Neural progenitor cell (in vitro differentiated cells): ENCODE data around the gene MED13. TPM values are rescaled to one million over a fixed set of nuclear protein-coding genes. Genes with fewer than 3 reads are reported as not detected.

Experiments
- DNase-seq: peaks from one replicate; pipeline ENCODE4 v3.0.0-alpha.2; 2016; ENCODE audit warnings: low spot score
- H2AFZ ChIP-seq: fragments of 200-600 bp; sonication (generic); replicated peaks from 2 replicates; pipeline ENCODE4 v1.6.1; 2016; ENCODE audit warnings: antibody characterized with exemption
- H3F3A ChIP-seq: fragments of 200-600 bp; sonication (generic); 2 replicates; pipeline ENCODE4 v1.6.1; 2016; ENCODE audit warnings: antibody characterized with exemption, low read depth
- H3K27ac ChIP-seq: fragments of 200-600 bp; sonication (generic); 2 replicates; pipeline ENCODE4 v1.5.1; 2016; ENCODE audit warnings: mild to moderate bottlenecking
- H3K27me3 ChIP-seq: fragments of 200-600 bp; sonication (generic); 2 replicates; pipeline ENCODE4 v1.6.1; 2016; ENCODE audit warnings: mild to moderate bottlenecking, moderate library complexity
- H3K36me3 ChIP-seq: fragments of 200-600 bp; sonication (generic); 2 replicates; pipeline ENCODE4 v1.5.1; 2016
- H3K4me1 ChIP-seq: fragments of 200-600 bp; sonication (generic); 2 replicates; pipeline ENCODE4 v1.6.1; 2016; ENCODE audit warnings: mixed run types
- H3K4me2 ChIP-seq: fragments of 200-600 bp; sonication (generic); 2 replicates; pipeline ENCODE4 v1.6.1; 2016
- H3K4me3 ChIP-seq: fragments of 200-600 bp; sonication (generic); 2 replicates; pipeline ENCODE4 v1.5.1; 2016
- H3K79me2 ChIP-seq: fragments of 200-600 bp; sonication (generic); 2 replicates; pipeline ENCODE4 v1.6.1; 2016; ENCODE audit warnings: low read depth
- H3K9ac ChIP-seq: fragments of 200-600 bp; sonication (generic); 2 replicates; pipeline ENCODE4 v1.6.1; 2016
- H3K9me3 ChIP-seq: fragments of 200-600 bp; sonication (generic); 2 replicates; pipeline ENCODE4 v1.5.1; 2016; ENCODE audit warnings: low read depth
- H4K20me1 ChIP-seq: fragments of 200-600 bp; sonication (generic); 2 replicates; pipeline ENCODE4 v1.6.1; 2016; ENCODE audit warnings: low read depth
- H3K27ac Mint-ChIP-seq: 3 replicates; pipeline ENCODE4 v1.8.0; 2021; ENCODE audit warnings: mixed read lengths
- H3K27me3 Mint-ChIP-seq: 2 replicates; pipeline ENCODE4 v1.8.0; 2022; ENCODE audit warnings: low read depth, mild to moderate bottlenecking, inconsistent platforms, moderate library complexity, mixed read lengths; ENCODE audit not compliant: insufficient read depth
- H3K36me3 Mint-ChIP-seq: 3 replicates; pipeline ENCODE4 v1.8.0; 2021; ENCODE audit warnings: mixed read lengths
- H3K4me1 Mint-ChIP-seq: 3 replicates; pipeline ENCODE4 v1.8.0; 2021; ENCODE audit warnings: mixed read lengths
- H3K4me3 Mint-ChIP-seq: 3 replicates; pipeline ENCODE4 v1.8.0; 2021; ENCODE audit warnings: mild to moderate bottlenecking, moderate library complexity, mixed read lengths
- H3K9me3 Mint-ChIP-seq: 3 replicates; pipeline ENCODE4 v1.8.0; 2020; ENCODE audit warnings: mixed read lengths
- EZH2 ChIP-seq: fragments of 200-600 bp; sonication (generic); IDR thresholded peaks from 2 replicates; pipeline ENCODE4 v1.6.1; 2017; ENCODE audit warnings: antibody characterized with exemption, mild to moderate bottlenecking, moderate library complexity
- EZH2phosphoT487 ChIP-seq: fragments of 200-600 bp; sonication (generic); IDR thresholded peaks from 2 replicates; pipeline ENCODE4 v1.6.1; 2017; ENCODE audit warnings: antibody characterized with exemption
- total RNA-seq: library from RNA; depleted of rRNA; stranded (reverse); fragments of >200 nt; gene quantifications from 2 replicates; pipeline ENCODE4 v1.2.3, GENCODE V29; 2015; ENCODE audit warnings: low replicate concordance
- TF ChIP-seq, protein P1 (sequence below): fragments of 200-600 bp; sonication (generic); IDR thresholded peaks from 2 replicates; pipeline ENCODE4 v1.5.1; 2017; ENCODE audit warnings: antibody characterized with exemption, mild to moderate bottlenecking

Gene MED13
- total RNA-seq, 1 donor from 2014 or later = 59.9 TPM

DNA sequence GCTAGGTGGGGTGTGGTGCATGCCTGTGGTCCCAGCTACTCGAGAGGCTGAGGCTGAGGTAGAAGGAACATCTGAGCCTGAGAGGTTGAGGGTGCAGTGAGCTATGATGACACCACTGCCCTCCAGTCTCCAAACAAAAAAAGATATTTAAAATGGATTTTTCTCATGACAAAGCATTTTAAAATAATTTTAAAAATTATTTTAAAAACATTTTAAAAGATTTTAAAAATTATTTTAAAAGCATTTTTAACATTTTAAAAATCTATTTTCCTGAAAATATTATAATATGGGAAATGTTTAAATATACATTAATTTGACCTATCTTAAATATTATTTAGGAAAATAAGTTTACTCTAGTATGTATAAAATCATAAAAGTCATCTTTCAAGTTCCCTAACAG lies 26.8 kb downstream of the MED13 start:
- Mint-ChIP-seq H3K27me3 (no peaks in the 10 kb centered on the region), H3K36me3 (peaks cover 23% of the 10 kb centered on the region), H3K4me3 (no peak overlapping the region), H3K27ac (no peak overlapping the region), H3K9me3 (no peaks in the 10 kb centered on the region), H3K4me1 (no peaks in the 10 kb centered on the region)
- Histone ChIP-seq H3K36me3 (peaks cover 27% of the 10 kb centered on the region), H2AFZ (no peak overlapping the region), H3K27me3 (no peaks in the 10 kb centered on the region), H3K4me2 (no peak overlapping the region), H3F3A (no peaks in the 10 kb centered on the region), H3K9me3 (no peaks in the 10 kb centered on the region), H3K27ac (no peak overlapping the region), H3K4me1 (no peaks in the 10 kb centered on the region), H4K20me1 (peaks cover 51% of the 10 kb centered on the region), H3K79me2 (peaks cover 99% of the 10 kb centered on the region), H3K4me3 (no peak overlapping the region), H3K9ac (no peak overlapping the region)
- DNase-seq = no peak
- TF ChIP-seq, protein P1, sequence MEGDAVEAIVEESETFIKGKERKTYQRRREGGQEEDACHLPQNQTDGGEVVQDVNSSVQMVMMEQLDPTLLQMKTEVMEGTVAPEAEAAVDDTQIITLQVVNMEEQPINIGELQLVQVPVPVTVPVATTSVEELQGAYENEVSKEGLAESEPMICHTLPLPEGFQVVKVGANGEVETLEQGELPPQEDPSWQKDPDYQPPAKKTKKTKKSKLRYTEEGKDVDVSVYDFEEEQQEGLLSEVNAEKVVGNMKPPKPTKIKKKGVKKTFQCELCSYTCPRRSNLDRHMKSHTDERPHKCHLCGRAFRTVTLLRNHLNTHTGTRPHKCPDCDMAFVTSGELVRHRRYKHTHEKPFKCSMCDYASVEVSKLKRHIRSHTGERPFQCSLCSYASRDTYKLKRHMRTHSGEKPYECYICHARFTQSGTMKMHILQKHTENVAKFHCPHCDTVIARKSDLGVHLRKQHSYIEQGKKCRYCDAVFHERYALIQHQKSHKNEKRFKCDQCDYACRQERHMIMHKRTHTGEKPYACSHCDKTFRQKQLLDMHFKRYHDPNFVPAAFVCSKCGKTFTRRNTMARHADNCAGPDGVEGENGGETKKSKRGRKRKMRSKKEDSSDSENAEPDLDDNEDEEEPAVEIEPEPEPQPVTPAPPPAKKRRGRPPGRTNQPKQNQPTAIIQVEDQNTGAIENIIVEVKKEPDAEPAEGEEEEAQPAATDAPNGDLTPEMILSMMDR = no peak
- TF ChIP-seq EZH2phosphoT487 = no peak
- TF ChIP-seq EZH2 = no peak

DNA sequence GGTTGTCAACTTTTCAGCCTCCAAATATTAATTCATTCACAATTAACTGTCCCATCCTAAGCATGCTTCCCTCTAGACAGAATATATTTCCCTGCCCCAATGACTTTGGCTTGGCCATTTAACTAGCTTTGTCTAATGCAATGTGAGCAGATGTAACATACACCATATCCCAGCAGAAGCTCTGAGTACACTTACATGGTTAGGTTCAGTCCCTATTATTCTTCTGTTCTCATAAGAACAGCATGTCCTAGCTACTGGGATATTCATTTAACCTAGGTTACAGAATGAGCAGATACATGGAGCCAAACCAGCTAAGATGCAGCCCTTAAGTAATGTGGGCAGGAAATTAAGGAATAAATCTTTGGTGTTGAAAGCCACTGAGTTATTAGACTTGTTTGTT lies 31.8 kb downstream of the MED13 start:
- peaks cover 21% of the 10 kb centered on the region for H4K20me1 ChIP-seq
- no peak overlapping the region for H3K4me3 Mint-ChIP-seq
- H3K9me3 ChIP-seq = no peaks in the 10 kb centered on the region
- H3K27me3 Mint-ChIP-seq = no peaks in the 10 kb centered on the region
- TF ChIP-seq EZH2phosphoT487 (no peak), EZH2 (no peak)
- TF ChIP-seq, protein P1 = no peak
- H3K9me3 Mint-ChIP-seq = no peaks in the 10 kb centered on the region
- peaks cover 88% of the 10 kb centered on the region for H3K79me2 ChIP-seq
- no peak overlapping the region for H3K4me3 ChIP-seq
- no peak overlapping the region for H3K4me2 ChIP-seq
- no peak overlapping the region for H2AFZ ChIP-seq
- H3K36me3 ChIP-seq = peaks cover 45% of the 10 kb centered on the region
- no peak for DNase-seq
- peaks cover 34% of the 10 kb centered on the region for H3K36me3 Mint-ChIP-seq
- no peak overlapping the region for H3K9ac ChIP-seq
- no peak overlapping the region for H3K27ac ChIP-seq
- H3F3A ChIP-seq = no peaks in the 10 kb centered on the region
- H3K4me1 ChIP-seq = no peaks in the 10 kb centered on the region
- no peaks in the 10 kb centered on the region for H3K4me1 Mint-ChIP-seq
- H3K27ac Mint-ChIP-seq = no peak overlapping the region
- H3K27me3 ChIP-seq = no peaks in the 10 kb centered on the region

DNA sequence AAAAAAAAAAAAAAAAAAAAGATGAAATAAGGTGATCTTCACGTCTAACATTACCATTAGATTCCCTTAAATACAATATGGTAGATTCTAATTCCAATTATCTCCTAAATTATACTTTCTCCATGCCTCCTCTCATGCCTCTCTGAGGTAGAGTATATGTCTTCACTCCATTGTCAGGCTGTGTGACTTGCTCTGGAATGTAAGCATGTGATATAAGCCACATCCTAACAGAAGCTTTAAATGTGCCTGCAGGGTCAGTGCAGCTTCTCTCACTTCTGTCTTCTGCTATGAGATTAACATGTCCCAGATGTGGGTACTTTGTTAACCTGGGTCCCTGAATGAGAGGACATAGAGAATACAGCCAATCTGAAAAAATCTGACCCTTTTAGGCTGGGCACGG lies 32.6 kb downstream of the MED13 start:
- peaks cover 88% of the 10 kb centered on the region for H3K79me2 ChIP-seq
- no peak overlapping the region for H2AFZ ChIP-seq
- no peak overlapping the region for H3K9ac ChIP-seq
- H3F3A ChIP-seq = no peaks in the 10 kb centered on the region
- no peak overlapping the region for H3K4me3 ChIP-seq
- H3K27me3 Mint-ChIP-seq = no peaks in the 10 kb centered on the region
- H3K36me3 Mint-ChIP-seq = peaks cover 42% of the 10 kb centered on the region
- H3K9me3 Mint-ChIP-seq = no peaks in the 10 kb centered on the region
- no peaks in the 10 kb centered on the region for H3K4me1 Mint-ChIP-seq
- no peak for DNase-seq
- H3K4me1 ChIP-seq = no peaks in the 10 kb centered on the region
- TF ChIP-seq EZH2phosphoT487 (no peak), EZH2 (no peak)
- TF ChIP-seq, protein P1 = no peak
- no peak overlapping the region for H3K27ac ChIP-seq
- H3K9me3 ChIP-seq = no peaks in the 10 kb centered on the region
- H3K27ac Mint-ChIP-seq = no peak overlapping the region
- H3K36me3 ChIP-seq = peaks cover 45% of the 10 kb centered on the region
- H3K4me2 ChIP-seq = no peak overlapping the region
- no peaks in the 10 kb centered on the region for H3K27me3 ChIP-seq
- peaks cover 14% of the 10 kb centered on the region for H4K20me1 ChIP-seq
- H3K4me3 Mint-ChIP-seq = no peak overlapping the region
